Measurements from ENCODE around the gene NDN. TPM values are rescaled to one million over a fixed set of nuclear protein-coding genes. Genes with fewer than 3 reads are reported as not detected.

NDN gene
- total RNA-seq, 1 donor from 2014 or later = 61.6 TPM

DNA sequence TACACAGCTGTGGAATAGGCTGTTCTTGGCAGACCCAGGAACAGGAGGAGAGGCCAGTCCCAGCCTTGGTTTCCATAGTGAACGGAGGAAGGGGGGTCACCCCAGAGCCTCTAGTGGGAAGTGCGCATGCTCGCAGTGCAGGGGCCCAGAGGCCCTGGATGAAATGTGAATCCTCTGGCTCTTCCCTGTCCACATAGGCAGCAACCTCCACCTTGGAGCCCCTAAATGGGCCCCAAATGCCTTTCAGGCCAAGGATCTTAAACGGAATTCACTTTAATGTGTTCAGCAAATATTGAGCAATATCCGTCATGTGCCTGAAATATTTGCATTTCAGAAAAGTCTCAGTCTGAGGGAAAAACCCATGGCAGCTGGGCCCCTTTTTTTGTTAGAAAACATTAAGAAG lies 3.3 kb upstream of the NDN start:
- Histone ChIP-seq H2AFZ (ENCODE audit: low read depth, low read length) (no peak overlapping the region), H3K79me2 (ENCODE audit: insufficient read depth, low read length) (no peaks in the 10 kb centered on the region), H4K20me1 (ENCODE audit: insufficient read depth, low read length) (peaks cover 5% of the 10 kb centered on the region), H3K27me3 (ENCODE audit: insufficient read depth, low read length) (no peaks in the 10 kb centered on the region), H3K36me3 (ENCODE audit: insufficient read depth, low read length) (no peaks in the 10 kb centered on the region), H3K4me1 (ENCODE audit: insufficient read depth, low read length) (no peaks in the 10 kb centered on the region), H3K27ac (ENCODE audit: low read depth, low read length) (no peak overlapping the region), H3K9me3 (ENCODE audit: insufficient read depth, low read depth, low read length) (no peaks in the 10 kb centered on the region), H3K4me3 (ENCODE audit: insufficient read depth, low read depth, low read length) (no peak overlapping the region), H3K4me2 (ENCODE audit: low read length) (no peak overlapping the region), H3K9ac (ENCODE audit: low read length) (no peak overlapping the region)
- peak; percentile 2 for DNase-seq (ENCODE audit: low read depth)
- Mint-ChIP-seq H3K4me1 (ENCODE audit: low read depth, unreplicated experiment) (peaks cover 3% of the 10 kb centered on the region), H3K27ac (ENCODE audit: unreplicated experiment) (no peak overlapping the region), H3K27me3 (ENCODE audit: low read depth, unreplicated experiment) (no peaks in the 10 kb centered on the region), H3K4me3 (ENCODE audit: unreplicated experiment) (no peak overlapping the region), H3K36me3 (ENCODE audit: low read depth, unreplicated experiment) (no peaks in the 10 kb centered on the region), H3K9me3 (ENCODE audit: unreplicated experiment) (peaks cover 2% of the 10 kb centered on the region)
- no peak for FAIRE-seq
- no peak for TF ChIP-seq CTCF (IDR thresholded peaks at IDR 0.05; ENCODE audit: insufficient read depth, low read depth, low read length)
- TF ChIP-seq EZH2 (IDR thresholded peaks at IDR 0.05; ENCODE audit: insufficient read depth, low read length) = no peak

DNA sequence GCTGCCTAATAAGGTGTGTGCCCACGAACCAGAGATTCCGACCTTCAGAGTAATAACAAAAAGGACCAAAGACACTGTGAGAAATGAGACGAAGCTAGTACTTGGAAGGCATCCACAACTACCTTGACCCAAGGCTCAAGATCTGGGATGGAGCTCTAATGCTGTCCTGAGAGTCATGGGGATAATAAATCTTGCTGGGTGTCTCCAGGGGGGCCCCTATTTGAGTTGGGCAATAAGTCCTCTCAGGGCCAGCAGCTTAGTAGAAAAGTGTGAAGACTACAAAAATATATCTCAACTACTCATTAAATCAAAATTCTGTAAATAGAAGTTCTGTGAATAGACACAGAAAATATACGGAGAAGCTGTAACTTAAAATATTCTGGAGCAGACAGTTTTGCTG lies 2.9 kb upstream of the NDN start:
- no peaks in the 10 kb centered on the region for H3K4me1 ChIP-seq (ENCODE audit: insufficient read depth, low read length)
- peaks cover 3% of the 10 kb centered on the region for H3K4me1 Mint-ChIP-seq (ENCODE audit: low read depth, unreplicated experiment)
- no peak overlapping the region for H2AFZ ChIP-seq (ENCODE audit: low read depth, low read length)
- no peak overlapping the region for H3K9ac ChIP-seq (ENCODE audit: low read length)
- H3K4me2 ChIP-seq (ENCODE audit: low read length) = no peak overlapping the region
- FAIRE-seq (no peak), DNase-seq (ENCODE audit: low read depth) (no peak)
- H3K36me3 ChIP-seq (ENCODE audit: insufficient read depth, low read length) = no peaks in the 10 kb centered on the region
- H4K20me1 ChIP-seq (ENCODE audit: insufficient read depth, low read length) = peaks cover 5% of the 10 kb centered on the region
- no peak overlapping the region for H3K27ac ChIP-seq (ENCODE audit: low read depth, low read length)
- no peaks in the 10 kb centered on the region for H3K79me2 ChIP-seq (ENCODE audit: insufficient read depth, low read length)
- no peak overlapping the region for H3K4me3 ChIP-seq (ENCODE audit: insufficient read depth, low read depth, low read length)
- H3K27me3 ChIP-seq (ENCODE audit: insufficient read depth, low read length) = no peaks in the 10 kb centered on the region
- no peaks in the 10 kb centered on the region for H3K9me3 ChIP-seq (ENCODE audit: insufficient read depth, low read depth, low read length)
- no peak overlapping the region for H3K4me3 Mint-ChIP-seq (ENCODE audit: unreplicated experiment)
- H3K27ac Mint-ChIP-seq (ENCODE audit: unreplicated experiment) = no peak overlapping the region
- TF ChIP-seq EZH2 (IDR thresholded peaks at IDR 0.05; ENCODE audit: insufficient read depth, low read length) (no peak), CTCF (IDR thresholded peaks at IDR 0.05; ENCODE audit: insufficient read depth, low read depth, low read length) (no peak)
- no peaks in the 10 kb centered on the region for H3K27me3 Mint-ChIP-seq (ENCODE audit: low read depth, unreplicated experiment)
- peaks cover 2% of the 10 kb centered on the region for H3K9me3 Mint-ChIP-seq (ENCODE audit: unreplicated experiment)
- no peaks in the 10 kb centered on the region for H3K36me3 Mint-ChIP-seq (ENCODE audit: low read depth, unreplicated experiment)

- FAIRE-seq = no peak
- H3K79me2 ChIP-seq (ENCODE audit: insufficient read depth, low read length) = no peaks in the 10 kb centered on the region
- Mint-ChIP-seq H3K36me3 (ENCODE audit: low read depth, unreplicated experiment) (no peaks in the 10 kb centered on the region), H3K4me1 (ENCODE audit: low read depth, unreplicated experiment) (peaks cover 3% of the 10 kb centered on the region), H3K27ac (ENCODE audit: unreplicated experiment) (no peak overlapping the region), H3K4me3 (ENCODE audit: unreplicated experiment) (peak overlapping the region; percentile 81), H3K27me3 (ENCODE audit: low read depth, unreplicated experiment) (no peaks in the 10 kb centered on the region), H3K9me3 (ENCODE audit: unreplicated experiment) (peaks cover 2% of the 10 kb centered on the region)
- H3K4me2 ChIP-seq (ENCODE audit: low read length) = peak overlapping the region; percentile 83
- H3K9me3 ChIP-seq (ENCODE audit: insufficient read depth, low read depth, low read length) = no peaks in the 10 kb centered on the region
- H3K4me3 ChIP-seq (ENCODE audit: insufficient read depth, low read depth, low read length) = peak overlapping the region; percentile 50
- peak overlapping the region; percentile 73 for H2AFZ ChIP-seq (ENCODE audit: low read depth, low read length)
- no peaks in the 10 kb centered on the region for H3K27me3 ChIP-seq (ENCODE audit: insufficient read depth, low read length)
- no peak overlapping the region for H3K27ac ChIP-seq (ENCODE audit: low read depth, low read length)
- H3K36me3 ChIP-seq (ENCODE audit: insufficient read depth, low read length) = no peaks in the 10 kb centered on the region
- peak overlapping the region; percentile 69 for H3K9ac ChIP-seq (ENCODE audit: low read length)
- peak; percentile 10 for DNase-seq (ENCODE audit: low read depth)
- TF ChIP-seq CTCF (IDR thresholded peaks at IDR 0.05; ENCODE audit: insufficient read depth, low read depth, low read length) = no peak
- TF ChIP-seq EZH2 (IDR thresholded peaks at IDR 0.05; ENCODE audit: insufficient read depth, low read length) = no peak
- peaks cover 5% of the 10 kb centered on the region for H4K20me1 ChIP-seq (ENCODE audit: insufficient read depth, low read length)
- H3K4me1 ChIP-seq (ENCODE audit: insufficient read depth, low read length) = no peaks in the 10 kb centered on the region
These were observed 501 bp downstream of the NDN start for GRCh38 chr15:23686466-23687142.

Data from astrocyte (in vitro differentiated cells and primary cell).